Tibial artery (tissue), 4 donors: ENCODE data around the gene HACD2.

Experiments
- DNase-seq, 2 donors: peaks; one replicate each; pipeline ENCODE4 v3.0.0-alpha.2; 2019
- H3K27ac ChIP-seq, 2 donors: fragments of 200-600 bp; sonication (generic) in 1 of 2; 1 replicate in 1 of 2; 2 replicates in 1 of 2; pipeline ENCODE4 v1.5.1; 2018 to 2019; ENCODE audit warnings: mild to moderate bottlenecking in 1 of 2
- H3K27me3 ChIP-seq, 2 donors: fragments of 200-600 bp; sonication (generic) in 1 of 2; one replicate each; pipeline versions ENCODE4 v1.5.1 to v1.6.0; 2016 to 2019
- H3K36me3 ChIP-seq, 3 donors: fragments of 200-600 bp; sonication (generic) in 2 of 3; one replicate each; pipeline ENCODE4 v1.5.1; 2016 to 2019; ENCODE audit warnings: mild to moderate bottlenecking in 2 of 3
- H3K4me1 ChIP-seq, 4 donors: fragments of 200-600 bp; sonication (generic) in 2 of 4; 1 replicate in 3 of 4; 2 replicates in 1 of 4; pipeline ENCODE4 v1.5.1; 2016 to 2019
- H3K4me3 ChIP-seq, 2 donors: fragments of 200-600 bp; sonication (generic) in 1 of 2; 1 replicate in 1 of 2; 2 replicates in 1 of 2; pipeline ENCODE4 v1.5.1; 2018 to 2019; ENCODE audit warnings: mild to moderate bottlenecking in 2 of 2
- H3K9me3 ChIP-seq, 3 donors: fragments of 200-600 bp; sonication (generic) in 1 of 3; one replicate each; pipeline ENCODE4 v1.5.1; 2016 to 2019
- intact Hi-C: fragments of 100-400 bp; cut with DNase I; formaldehyde crosslinking; loops from one replicate; pipeline ENCODE4 v1.15.0; 2023; ENCODE audit warnings: low total_unique reads
- TF ChIP-seq, protein P1 (sequence below), 2 experiments: fragments of 200-600 bp in 1 of 2; fragments of 450-650 bp in 1 of 2; IDR thresholded peaks; one replicate each; pipeline ENCODE4 v1.5.1; 2017 to 2019; ENCODE audit warnings: antibody characterized with exemption in 2 of 2, mild to moderate bottlenecking in 1 of 2, moderate library complexity in 1 of 2

The HACD2 gene

GRCh38 chr3:123564056-123564455, 20.8 kb downstream of the HACD2 start:
- H3K27me3 ChIP-seq = no peaks in the 10 kb centered on the region
- no peaks in the 10 kb centered on the region for H3K9me3 ChIP-seq
- DNase-seq = no peak
- H3K36me3 ChIP-seq = peaks cover 0 to 6% (median 0%) of the 10 kb centered on the region in 3 donors
- no peak overlapping the region for H3K4me3 ChIP-seq
- intact Hi-C loops = no loop called here
- TF ChIP-seq, protein P1, sequence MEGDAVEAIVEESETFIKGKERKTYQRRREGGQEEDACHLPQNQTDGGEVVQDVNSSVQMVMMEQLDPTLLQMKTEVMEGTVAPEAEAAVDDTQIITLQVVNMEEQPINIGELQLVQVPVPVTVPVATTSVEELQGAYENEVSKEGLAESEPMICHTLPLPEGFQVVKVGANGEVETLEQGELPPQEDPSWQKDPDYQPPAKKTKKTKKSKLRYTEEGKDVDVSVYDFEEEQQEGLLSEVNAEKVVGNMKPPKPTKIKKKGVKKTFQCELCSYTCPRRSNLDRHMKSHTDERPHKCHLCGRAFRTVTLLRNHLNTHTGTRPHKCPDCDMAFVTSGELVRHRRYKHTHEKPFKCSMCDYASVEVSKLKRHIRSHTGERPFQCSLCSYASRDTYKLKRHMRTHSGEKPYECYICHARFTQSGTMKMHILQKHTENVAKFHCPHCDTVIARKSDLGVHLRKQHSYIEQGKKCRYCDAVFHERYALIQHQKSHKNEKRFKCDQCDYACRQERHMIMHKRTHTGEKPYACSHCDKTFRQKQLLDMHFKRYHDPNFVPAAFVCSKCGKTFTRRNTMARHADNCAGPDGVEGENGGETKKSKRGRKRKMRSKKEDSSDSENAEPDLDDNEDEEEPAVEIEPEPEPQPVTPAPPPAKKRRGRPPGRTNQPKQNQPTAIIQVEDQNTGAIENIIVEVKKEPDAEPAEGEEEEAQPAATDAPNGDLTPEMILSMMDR (IDR thresholded peaks at IDR 0.05) = no peak
- no peaks in the 10 kb centered on the region for H3K4me1 ChIP-seq
- H3K27ac ChIP-seq = no peak overlapping the region

DNA sequence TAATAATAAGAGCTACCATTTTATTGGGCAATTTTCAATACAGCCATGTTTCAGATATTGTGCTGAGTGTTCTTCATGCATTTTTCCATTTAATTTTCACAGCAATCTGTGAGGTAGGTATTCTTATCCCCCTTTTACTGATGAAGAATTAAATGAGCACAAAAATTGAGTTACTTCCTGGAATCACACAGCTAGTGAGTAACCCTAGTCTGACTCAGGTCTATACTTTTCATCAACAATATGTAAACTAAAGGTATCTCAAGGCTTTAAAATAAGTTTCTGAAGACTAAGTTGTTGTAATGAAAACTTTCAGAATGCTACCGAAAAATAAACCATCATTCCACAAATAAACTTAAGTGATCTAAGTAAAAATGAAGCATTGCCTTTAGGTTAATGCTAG, 22.3 kb downstream of the HACD2 start:
- Histone ChIP-seq H3K27me3 (no peaks in the 10 kb centered on the region), H3K36me3 (peaks cover 0 to 6% (median 0%) of the 10 kb centered on the region in 3 donors), H3K9me3 (no peaks in the 10 kb centered on the region), H3K4me1 (no peaks in the 10 kb centered on the region), H3K27ac (no peak overlapping the region), H3K4me3 (no peak overlapping the region)
- DNase-seq = no peak
- TF ChIP-seq, protein P1 (IDR thresholded peaks at IDR 0.05) = no peak
- intact Hi-C loops = no loop called here

DNA sequence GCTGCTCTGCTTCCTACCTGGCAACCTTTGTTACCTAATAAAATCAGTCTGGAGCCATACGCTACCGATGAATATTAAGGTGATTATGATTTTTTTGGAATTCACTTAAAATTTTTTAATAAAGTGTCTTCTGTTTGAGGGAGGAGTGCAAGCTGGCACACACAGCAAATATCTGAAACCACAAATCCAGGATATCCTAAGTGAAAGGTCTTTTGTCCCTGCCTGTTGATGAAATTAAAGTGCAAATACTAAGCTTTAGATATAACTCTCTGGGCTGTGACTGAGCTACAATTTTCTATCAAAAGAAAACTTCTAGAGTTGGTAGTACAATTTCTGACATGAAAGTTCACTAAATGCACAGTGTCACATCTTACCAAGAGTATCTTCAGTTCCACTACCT, 23.7 kb downstream of the HACD2 start:
- Histone ChIP-seq H3K4me1 (no peaks in the 10 kb centered on the region), H3K36me3 (peaks cover 0 to 6% (median 0%) of the 10 kb centered on the region in 3 donors), H3K9me3 (no peaks in the 10 kb centered on the region), H3K4me3 (no peak overlapping the region), H3K27ac (no peak overlapping the region), H3K27me3 (no peaks in the 10 kb centered on the region)
- TF ChIP-seq, protein P1 (IDR thresholded peaks at IDR 0.05) = no peak
- no peak for DNase-seq
- intact Hi-C loops = no loop called here

- H3K27ac ChIP-seq = no peak overlapping the region
These were observed 25.6 kb downstream of the HACD2 start for GRCh38 chr3:123559040-123559861.

DNA sequence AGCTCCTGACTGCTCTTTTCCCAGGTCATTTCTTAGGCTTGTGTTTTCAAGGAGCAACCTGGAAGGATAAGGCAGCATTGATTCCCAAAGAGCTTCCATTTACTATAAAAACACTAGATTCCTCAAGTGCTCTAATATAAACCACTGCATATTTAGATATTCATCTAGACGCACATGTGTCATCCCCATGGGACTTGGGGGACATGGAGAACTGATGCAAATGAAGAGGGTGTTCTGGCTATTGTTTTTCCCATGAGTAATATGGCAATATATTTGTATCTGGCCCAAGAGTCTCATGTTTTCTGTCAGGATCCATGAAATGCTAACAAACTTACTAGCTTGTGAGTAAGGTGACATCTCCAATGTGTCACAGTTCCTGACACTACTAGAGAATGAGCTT, 31.3 kb downstream of the HACD2 start:
- TF ChIP-seq, protein P1 (IDR thresholded peaks at IDR 0.05) = no peak
- Histone ChIP-seq H3K4me3 (no peak overlapping the region), H3K9me3 (peaks cover 0 to 16% (median 5%) of the 10 kb centered on the region in 3 donors), H3K27ac (no peak overlapping the region), H3K4me1 (no peaks in the 10 kb centered on the region), H3K36me3 (peaks cover 0 to 15% (median 13%) of the 10 kb centered on the region in 3 donors), H3K27me3 (no peaks in the 10 kb centered on the region)
- intact Hi-C loops = loop anchor here (5.0 to 10.0 kb wide), 2 partner anchors 226 to 609 kb away; no protein-coding TSS in a partner anchor
- DNase-seq = no peak

More at GRCh38 chr3:123559040-123559861, 25.6 kb downstream of the HACD2 start:
- Histone ChIP-seq H3K9me3 (peaks cover 0 to 8% (median 0%) of the 10 kb centered on the region in 3 donors), H3K27me3 (no peaks in the 10 kb centered on the region), H3K4me1 (no peaks in the 10 kb centered on the region), H3K36me3 (peaks cover 0 to 5% (median 0%) of the 10 kb centered on the region in 3 donors), H3K4me3 (no peak overlapping the region)
- no peak for DNase-seq
- TF ChIP-seq, protein P1 (IDR thresholded peaks at IDR 0.05) = peak; percentile 82 to 88
- intact Hi-C loops = loop anchor here (10.0 kb wide), 1 partner anchor 614 kb away; no protein-coding TSS in a partner anchor
